ENCODE data around the gene PLEKHG7.
"Not testable (repeated sequence)": the region's sequence is repeated elsewhere in the genome, so short reads cannot be mapped to it uniquely, and the experiment has no call there.

The PLEKHG7 gene

DNA sequence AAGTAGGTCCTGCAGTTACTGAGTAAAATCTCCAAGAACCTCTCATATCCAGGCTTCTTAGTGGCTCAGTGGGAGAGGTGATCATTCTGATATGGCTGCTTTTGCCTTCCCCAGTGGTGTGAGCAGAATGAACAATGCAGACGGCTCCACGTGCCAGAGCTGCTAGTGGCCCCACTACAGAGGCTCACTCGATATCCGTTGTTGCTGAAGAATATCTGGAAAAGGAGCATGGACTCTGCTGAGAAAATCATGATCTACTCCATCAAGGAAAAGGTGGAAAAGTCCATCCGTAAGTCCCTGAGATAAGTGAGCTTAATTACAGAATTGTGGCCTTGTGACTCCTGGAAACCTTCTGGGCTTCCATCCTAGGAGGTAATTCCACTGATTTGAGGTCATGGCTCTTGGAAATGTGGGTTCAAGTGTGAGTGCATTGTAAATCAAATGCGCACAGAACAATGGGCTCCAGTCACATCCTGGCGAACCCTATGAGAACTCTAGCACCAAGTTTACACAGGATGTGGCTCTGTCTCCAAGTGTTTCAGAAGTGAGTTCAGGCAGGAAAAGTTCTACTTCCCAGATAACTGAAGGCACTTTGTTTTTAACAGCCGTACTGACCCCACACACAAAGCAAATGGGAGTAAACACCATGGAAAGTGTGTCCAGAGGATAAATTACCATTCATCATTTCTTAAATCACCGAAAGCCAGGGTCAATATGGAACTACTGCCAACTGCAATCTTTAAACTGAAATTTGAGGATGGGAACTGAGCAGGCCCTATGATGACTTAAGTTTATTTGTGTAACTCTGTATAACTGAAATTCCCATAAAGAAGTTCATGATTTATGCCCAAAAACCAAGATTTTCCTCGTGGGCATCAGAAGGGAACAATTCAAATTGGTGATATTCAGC, 51.4 kb downstream of the PLEKHG7 start:
- DNase-seq, result no peak

DNA sequence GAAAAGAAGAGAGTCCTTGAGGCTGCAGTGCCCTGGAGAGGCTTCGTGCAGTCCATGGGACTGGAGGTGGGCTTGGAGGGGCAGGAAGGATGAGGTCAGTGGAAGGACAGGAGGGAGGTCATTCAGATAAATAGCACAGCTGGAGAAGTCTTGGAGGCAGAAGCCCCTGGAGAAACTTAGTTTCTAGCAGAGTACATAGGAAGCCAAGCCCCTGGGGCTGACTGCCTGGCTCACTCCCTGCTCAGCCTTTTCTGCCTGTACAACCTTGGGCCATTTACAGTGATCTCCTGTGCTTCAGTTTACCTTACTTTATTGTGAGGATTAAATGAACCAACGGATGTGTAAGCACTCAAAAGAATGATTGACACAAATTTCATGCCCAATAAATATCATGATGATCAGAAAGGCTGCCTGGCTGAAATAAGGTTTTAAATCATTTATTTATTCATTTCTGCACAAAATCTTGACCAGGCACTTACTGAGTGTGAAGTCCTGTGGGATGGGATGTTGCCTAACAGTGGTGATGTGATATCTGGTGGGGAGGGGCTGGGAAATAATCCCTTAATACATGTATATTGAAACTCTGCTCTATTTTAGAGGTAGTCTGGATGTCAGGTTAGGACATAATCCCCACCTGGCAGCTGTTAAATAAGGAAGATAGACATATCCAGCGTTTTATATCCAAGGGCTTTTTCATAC, 54.3 kb downstream of the PLEKHG7 start:
- no peak for DNase-seq

DNA sequence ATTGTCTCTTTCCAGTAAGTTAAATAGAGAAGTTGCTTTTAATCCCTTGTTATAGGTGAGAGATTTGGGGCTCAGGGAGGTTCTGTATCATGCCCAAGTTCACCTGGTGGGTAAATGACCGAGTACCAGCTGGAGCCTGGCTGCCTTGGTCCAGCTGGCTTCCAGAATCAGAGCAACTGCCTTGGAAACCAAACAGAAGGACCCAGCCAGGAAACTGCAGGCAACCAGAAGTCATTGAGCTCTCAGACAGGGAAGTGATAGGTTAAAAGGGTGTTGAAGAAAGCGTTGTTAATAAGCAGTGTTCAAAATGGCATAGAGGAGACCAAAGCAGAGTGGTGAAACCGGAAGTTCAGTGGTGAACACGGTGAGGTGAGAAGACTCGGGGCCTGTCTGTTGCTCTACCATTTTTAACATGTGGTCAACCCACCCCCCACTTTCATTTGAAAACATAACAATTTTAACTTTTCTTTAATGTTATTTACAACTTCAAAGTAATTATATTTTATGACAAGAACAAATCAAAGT, 54.9 kb downstream of the PLEKHG7 start:
- no peak for DNase-seq

DNA sequence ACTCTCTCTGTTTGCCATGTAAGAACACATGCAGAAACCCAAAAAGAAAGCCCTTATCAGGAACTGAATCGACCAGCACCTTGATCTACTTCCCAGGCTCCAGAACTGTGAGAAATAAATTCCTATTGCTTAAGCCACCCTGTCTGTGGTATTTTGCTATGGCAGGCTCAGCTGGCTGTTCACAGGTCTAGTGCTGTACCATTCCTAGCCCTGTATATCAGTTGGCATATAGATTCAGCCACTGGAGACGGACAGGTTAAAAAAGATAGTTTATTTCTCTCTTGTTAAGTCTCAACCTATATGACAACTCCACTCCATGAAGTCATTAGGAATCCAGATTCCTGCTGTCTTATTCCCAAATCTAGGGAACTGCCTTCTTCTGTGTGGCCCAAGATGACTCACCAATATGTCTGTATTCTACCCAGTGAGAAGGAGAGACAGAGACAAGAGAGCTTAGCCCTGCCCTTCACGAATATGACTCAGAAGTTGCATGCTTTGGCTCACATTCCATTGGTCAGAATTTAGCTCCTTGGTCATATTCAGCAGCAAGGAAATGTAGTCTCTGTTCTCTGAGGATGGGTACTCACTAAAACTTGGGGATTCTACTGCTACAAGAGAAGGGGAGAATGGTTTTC, 57.0 kb downstream of the PLEKHG7 start:
- no peak for DNase-seq

DNA sequence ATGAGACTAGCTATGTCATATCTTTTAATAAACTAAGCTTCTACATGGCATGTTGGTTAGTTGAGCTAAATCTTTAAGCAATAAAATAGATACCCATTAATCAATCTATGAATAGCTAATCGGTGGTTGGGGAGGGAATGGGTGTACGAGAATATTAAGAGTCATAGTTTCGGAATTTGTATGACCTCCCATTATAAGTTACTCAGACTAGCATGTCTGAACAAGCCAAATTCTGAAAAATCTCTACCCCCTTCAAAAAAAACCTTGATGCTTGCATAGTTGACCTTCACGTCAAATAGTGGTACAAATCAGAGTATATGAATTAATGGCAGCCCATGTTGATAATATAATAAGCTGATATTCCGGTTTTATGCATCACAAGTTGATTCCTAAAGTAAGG, 60.0 kb downstream of the PLEKHG7 start:
- DNase-seq, result no peak

DNA sequence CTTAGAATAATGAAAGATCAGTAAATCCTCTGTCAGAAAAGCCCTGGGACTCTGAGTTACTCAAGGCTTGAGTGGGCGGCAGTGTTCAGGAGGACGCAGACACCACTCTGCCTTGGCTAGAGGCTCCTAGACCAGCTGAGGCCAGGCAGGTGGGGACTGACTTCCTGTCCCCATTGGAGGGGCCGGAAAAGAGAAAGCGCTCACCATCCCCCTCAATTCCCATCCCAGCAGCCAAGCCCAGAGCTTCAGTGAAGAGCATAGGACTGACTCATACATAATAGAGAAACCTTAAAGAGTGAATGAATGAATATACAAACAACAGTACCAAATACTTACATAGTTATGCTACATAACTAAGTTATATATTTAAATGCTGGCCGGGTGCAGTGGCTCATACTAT, 62.0 kb downstream of the PLEKHG7 start:
- DNase-seq, result no peak

DNA sequence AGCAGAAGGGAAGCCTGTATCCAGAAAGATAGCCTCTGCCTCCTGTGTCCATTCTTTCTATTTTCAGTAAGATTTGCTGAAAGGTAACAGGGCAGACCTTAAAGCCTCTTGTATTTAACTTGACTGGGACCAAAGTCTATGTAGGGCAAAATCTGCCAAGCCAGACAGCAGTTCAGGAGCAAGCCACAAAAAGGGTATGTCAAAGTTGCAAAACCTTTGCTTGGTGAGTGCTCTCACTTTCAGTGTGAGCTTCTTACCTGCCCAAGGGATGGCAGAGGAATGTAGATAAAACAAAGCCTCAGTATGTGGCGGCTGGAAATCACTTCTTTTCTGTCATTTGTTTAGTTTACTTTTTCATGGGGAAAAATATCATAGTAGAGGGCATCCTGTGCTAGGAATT, 63.1 kb downstream of the PLEKHG7 start:
- no peak for DNase-seq

DNA sequence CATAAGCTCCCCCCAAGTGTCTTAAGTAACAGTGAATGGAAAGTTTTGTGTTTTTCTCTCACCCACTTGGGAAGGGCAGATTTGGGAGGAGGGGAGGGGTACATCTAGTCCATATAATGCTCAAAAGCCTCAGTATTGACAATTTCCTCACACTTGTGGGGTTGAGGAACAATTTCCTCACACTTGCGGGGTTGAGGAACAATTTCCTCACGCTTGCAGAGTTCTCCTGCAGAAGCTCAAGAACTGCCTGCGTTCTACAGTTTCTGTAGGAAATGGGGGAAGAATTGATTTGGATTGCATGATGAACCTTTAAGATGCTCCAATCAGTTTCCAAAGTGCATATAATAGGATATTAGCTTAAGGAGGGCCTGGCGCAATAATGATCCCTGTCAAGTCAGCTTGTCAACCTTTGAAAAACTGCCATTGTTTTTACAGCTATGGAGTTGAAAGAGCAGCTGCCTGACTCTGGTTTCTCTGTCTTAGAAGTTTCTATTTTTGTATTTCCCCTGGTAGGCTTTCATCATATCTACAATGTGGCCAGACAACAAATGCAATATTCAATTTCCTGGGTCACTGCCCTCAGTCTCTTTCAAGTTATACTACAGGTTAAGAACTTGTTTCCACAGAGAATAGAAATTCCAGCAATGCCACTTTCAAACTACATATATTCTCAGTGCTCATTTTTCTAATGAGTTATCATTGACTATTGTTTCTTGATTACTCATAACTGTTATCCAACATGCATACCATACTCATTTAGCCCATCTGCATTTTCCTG, 66.5 kb downstream of the PLEKHG7 start:
- no peak for DNase-seq

DNA sequence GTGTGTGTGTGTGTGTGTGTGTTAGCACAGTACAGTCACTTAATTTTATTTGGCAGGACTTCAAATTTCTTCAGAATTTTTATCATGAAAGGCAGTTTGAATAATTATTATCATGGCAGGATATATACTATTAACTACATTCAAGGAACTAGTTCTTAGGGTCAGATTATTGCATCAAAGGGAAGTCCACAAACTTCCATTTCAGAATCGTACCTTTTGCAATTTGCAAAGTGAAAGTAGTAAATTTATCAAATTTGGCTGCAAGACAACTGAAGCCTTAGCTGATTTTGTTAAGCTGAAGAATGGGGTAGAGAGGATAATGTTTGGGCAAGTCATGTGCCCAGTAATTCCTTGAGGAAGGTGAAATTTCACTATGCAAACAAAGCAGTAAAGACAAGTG, 68.2 kb downstream of the PLEKHG7 start:
- DNase-seq, result no peak

DNA sequence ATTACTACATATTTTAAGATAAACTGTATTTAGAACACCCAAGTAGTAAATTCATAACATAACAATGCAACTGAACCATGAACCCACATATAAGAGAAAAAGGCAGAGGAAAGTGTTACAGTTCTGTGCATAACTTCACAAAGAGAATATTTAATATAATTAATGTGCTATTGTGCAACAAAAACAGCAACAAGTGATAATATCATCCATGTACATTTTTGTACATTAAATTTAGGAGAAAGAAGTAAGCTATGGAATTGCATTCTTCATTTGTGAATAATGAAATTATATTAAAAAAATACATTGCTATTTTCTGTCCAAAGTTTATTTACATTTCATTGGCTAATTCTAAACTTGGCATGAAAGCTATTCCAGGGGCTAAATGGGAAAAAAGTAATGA, 72.6 kb downstream of the PLEKHG7 start:
- no peak for DNase-seq

DNA sequence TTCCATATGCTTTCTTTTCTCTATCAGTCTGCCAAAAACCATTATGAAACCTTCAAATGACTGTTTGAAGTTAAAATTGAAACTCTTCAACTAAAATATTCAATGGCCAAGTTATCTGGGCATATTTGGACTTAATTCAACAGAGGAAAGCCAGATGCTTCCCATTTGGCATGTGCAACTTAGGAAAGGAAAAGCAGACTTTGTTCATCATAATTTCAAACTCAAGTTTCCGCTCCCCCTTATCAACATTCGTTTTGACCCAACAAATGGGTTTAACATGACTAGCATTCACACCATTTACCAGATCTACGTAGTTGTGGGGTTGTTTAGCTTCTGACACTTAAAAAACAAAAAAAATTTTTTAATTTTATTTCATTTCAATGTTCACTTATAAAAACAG, 75.7 kb downstream of the PLEKHG7 start:
- DNase-seq, result no peak

DNA sequence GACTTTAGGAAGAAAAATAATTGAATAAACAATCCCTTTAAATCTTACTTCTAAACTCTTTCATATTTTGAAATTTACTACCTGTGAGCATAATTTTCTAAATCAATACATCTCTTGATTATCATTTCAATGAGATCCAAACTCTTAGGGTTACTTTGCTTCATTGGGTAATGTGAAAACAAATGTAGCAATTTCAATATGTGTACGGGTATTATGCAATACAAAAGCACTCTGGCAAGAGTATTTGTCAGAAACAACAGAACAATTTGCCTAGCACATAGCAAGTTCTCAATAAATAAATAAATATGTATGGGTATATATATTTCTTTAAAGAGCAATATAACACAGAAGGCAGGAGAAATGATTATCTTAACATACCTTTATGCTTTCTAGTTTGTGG, 77.1 kb downstream of the PLEKHG7 start:
- DNase-seq, result no peak

DNA sequence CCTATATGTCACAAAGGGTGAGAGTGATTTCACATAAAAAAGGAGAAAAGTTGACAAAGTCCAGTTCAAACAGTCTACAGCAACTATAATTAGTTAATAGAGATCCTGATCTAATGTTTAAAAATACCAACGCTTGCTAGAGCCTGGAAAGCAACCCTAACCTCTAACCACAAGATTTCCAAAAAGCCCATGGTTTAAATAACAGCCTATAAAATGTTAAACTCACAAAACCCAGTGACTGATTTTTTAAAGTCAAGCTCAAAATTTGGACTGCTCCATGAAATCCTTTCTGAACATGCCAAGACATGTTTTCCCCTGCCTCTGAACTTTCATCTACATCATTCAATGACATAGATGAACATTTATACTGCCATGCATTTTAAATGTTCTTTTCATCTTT, 81.6 kb downstream of the PLEKHG7 start:
- no peak for DNase-seq

DNA sequence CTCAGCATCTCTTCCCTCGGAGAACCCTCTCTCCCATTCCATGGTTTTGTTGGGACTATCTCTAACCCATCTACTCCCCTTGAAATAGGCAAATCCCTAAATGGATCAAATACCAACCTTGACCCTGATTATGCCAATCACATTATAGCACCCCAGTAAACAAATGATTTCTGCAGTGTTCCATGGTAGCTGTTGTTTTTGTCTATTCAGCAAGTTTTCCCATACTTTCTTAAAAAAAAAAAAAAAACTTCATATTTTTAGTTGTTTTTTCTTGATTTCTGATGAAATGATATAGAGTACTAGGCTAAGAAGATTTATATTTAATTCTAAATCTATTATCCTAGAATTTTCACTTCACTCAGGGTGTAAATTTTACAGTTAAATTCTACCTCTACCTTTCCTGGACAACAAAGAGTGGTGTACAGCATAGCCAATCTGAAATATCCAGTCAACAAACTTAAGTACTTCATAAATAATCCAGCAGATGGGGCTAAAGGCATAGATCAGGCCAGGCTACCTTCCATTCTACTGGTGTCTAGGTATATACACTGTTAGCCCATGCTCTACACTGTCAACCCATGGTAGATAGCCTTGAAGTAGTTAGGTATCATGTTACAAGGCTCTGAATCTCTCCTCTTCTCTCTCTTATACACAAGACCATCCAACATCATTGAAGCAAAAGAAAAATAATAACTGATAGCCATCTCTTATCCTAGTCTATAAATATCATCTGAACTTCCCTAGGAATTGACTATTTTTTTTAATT, 82.2 kb downstream of the PLEKHG7 start:
- DNase-seq, result peak; percentile 64

DNA sequence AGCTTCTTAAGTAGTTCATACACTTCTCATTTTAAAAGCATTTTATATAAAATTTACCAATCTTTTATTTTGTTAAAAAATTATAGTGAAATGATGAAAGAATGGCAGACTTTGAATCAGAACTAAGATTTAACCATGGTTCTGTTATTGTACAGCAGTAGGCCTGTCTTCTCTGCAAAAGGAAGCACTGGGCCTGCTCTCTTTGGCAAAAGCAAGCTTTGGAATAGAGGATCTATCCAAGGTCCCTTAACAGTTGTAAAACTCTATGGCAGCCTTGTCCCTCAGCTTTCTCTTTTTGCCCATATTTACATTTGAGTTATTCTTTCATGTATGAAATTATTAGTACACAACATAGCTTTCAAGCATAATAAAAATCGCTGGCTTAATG, 82.8 kb downstream of the PLEKHG7 start:
- no peak for DNase-seq

DNA sequence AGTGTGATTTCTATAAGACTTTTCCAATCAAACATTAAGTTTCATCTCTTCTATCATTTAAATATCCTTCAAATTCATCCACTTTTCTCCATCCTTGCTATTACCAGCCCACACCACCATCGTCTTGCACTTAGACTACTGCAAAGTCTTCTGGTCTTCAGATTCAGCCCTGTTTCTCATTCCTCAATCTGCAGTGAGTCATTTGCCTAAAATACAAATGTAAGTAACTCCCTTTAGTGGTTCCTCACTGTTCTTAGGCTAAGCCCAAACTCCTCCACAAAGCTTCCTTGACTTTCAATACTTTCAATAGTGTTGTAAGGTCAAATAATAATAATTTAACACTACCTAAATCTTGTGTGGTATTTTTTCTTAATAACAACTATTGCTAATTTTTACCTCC, 83.3 kb downstream of the PLEKHG7 start:
- DNase-seq, result no peak

DNA sequence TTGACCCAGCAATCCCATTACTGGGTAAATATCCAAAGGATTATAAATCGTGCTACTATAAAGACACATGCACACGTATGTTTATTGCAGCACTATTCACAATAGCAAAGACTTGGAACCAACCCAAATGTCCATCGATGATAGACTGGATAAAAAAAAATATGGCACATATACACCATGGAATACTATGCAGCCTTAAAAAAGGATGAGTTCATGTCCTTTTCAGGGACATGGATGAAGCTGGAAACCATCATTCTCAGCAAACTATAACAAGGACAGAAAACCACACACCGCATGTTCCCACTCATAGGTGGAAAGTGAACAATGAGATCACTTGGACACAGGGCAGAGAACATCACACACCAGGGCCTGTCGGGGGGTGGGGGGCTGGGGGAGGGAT, 91.6 kb downstream of the PLEKHG7 start:
- not testable (repeated sequence) for DNase-seq

DNA sequence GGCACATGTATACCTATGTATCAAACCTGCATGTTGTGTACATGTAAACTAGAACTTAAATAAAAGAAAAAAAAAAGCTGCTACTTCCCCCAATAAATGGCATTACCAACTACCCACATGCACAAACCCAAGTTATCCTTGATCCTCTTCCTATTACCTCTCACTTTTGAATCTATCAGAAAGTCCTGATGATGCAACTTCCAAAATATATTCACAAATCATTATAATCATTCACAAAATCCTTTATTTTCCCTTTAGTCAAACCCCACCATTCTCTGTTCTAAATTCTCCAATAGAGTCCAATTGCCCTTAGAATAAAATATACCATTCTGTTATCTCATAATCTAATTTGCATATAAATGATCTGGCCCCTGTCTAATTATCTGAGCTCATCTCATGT, 92.0 kb downstream of the PLEKHG7 start:
- no peak for DNase-seq

DNA sequence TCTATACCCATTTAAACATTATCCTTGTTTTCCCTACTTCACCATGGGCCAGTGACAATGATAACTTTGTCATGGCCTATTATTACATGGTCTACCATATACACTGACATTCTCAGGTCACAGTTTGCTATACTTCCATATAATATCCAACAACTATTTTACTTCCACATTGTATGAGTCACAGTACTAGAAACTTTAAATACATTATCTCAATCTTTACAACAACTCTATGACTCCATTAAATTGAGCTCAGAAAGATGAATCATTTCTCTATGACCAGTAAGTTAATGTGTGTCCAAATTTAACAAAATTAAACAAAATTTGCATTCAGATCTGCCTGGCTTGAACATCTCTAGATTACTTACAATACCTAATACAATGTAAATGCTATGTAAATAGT, 93.9 kb downstream of the PLEKHG7 start:
- no peak for DNase-seq

DNA sequence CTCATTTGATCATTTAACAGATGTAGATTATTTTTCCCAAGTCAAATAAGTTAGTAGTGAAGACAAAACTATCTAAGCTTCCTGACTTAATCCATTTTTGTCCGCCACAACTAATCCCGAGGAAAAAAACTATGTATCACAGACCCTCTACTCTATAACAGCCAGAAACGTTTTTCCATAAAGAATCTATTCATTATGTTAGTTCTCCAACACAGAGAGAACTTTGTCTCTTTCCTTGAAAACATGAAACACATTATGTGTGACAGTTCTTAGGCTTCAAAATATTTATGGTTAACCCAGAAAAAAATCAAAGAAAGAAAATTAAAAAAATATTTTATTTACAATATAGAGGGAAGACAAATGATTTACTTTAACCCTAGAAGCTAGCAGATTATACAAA, 100.1 kb downstream of the PLEKHG7 start:
- DNase-seq, result no peak

DNA sequence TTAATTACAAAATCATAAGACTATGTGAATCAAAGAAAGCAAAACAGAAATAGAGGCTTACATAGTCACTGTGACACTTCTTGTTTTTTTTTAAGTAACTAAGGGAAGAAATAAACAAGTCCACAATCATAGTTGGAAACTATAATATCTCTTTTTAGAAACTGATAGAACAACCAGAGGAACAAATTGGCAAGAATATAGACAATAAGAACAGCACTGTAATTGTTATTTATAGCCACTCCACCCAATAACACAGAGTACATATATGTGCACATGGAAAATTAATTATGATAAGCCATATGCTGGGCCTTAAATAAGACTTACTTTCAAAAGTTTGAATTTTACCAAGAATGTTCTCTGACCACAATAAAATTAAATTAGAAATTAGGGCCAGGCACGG, 101.1 kb downstream of the PLEKHG7 start:
- DNase-seq, result no peak

DNA sequence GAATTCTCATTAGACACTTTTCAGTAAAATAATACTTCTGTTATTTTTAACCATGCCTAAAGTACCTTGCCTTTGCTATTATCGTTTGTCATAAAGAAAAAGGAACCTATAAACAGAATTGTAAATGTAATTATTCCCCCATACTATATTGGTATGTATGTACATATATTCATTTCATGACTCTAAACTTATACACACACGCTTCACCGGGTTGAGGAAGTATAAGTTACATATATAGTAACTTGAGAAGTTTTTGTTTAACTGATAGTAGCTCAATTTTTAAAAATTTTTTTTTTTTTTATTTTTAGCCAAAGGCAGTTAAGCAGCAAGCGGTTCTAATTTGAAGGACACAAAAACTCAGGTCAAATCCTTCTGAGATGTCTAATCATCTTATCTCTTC, 107.6 kb downstream of the PLEKHG7 start:
- no peak for DNase-seq

Measured in NCI-H1048 (cell line).